ENCODE results near the gene TMEM187. TPM values are rescaled to one million over a fixed set of nuclear protein-coding genes. Genes with fewer than 3 reads are reported as not detected.
A peak's percentile ranks its signal among the peaks of the same experiment; 100 is the strongest.

Gene TMEM187
- polyA plus RNA-seq, 6 donors from 2014 or later = 5.0 to 13.6 (median 8.1) TPM

DNA sequence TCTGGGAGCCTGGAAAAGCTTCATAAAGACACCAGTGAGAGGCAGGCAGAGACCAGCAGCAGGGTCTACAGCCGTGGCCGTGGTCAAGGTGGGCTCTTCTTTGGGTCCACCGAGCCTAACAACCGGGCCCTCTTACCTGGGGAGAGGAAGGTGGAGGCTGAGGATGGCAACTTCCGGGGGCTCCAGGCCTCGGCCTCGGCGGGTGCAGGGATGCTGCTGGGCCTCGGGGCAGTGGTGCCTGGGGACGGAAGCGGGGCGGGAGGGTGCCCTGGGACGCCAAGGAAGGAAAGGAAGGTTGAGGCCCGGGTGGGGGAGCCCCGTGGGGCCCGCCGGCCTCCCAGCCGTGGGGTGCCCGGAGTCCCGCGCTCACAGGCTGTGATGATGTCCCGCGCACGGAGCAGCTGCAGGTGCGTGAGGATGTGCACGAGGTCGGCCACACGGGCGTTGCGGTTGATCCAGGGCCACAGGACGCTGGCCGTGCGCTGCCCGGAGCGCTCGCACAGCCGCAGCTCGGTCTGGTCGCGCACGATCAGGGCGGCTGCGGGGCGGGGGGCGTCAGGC is 46.6 kb downstream of the TMEM187 start:
- no peaks in the 10 kb centered on the region for H3K36me3 Mint-ChIP-seq

DNA sequence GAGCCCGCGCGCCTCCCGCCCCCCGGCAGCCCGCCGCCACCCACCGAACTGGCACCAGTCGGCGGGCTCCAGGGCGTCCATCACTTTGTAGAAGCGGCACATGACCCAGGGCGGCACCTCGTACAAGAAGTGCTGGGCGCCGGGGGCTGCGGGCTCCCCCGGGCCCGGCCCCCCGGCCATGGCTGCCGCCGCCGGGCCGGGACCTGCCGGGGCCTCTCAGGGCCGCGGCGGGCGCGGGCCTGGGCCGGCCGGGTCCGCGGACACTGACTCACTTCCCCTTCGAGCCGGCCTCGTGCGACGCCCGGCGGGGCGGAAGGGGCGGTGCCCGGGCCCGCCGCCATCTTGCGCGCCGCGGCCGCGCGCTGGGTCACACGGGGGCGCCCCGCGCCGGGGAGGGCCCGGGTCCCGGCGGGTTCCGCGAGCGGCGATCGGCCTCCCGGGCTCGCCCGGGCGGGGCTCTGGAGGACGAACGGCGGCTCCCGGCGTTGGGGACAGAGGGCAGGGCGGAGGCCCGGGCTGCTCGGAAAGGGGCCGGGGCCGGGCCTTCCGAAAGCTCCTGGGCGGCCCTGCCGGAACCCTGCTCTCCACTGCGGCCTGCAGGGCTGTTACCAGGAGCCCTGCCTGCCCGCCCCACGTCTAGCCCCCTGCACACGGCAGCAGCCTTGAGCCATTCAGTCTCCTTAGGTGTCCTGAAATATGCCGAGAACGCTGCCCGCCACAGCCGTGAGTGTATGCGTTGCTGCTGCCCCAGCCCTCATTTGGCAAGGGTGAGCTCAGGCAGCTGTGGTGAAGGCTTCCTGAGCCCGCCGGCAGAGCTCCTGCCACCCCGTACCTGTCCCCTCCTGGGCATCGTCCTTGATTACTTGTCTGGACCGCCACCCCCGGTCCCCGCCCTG is 47.3 kb downstream of the TMEM187 start, which contains the start of gene IRAK1:
IRAK1 (minus strand) TSS at position 270 of the 896 bp plus-strand sequence; CDS start at position 180, 90 bp downstream.
- peak; percentile 85 to 87 for ATAC-seq (ENCODE audit: low read depth in 2 of 2)
- peak; percentile 68 for DNase-seq
- no peaks in the 10 kb centered on the region for H3K27me3 Mint-ChIP-seq
- H3K4me3 Mint-ChIP-seq = peak within 1 kb of the TSS; percentile 85 to 93 (median 88)
- H3K27ac Mint-ChIP-seq = peak within 1 kb of the TSS; percentile 84 to 96 (median 90)
- H3K9me3 Mint-ChIP-seq = peaks cover 0 to 1% (median 0%) of the 10 kb centered on the region in 7 donors
- peaks cover 7 to 16% (median 8%) of the 10 kb centered on the region in 3 donors for H3K4me1 Mint-ChIP-seq
- no peaks in the 10 kb centered on the region for H3K36me3 Mint-ChIP-seq

More for the DNA sequence above, 46.6 kb downstream of the TMEM187 start:
- H3K27me3 Mint-ChIP-seq = no peaks in the 10 kb centered on the region
- H3K4me1 Mint-ChIP-seq = peaks cover 8 to 16% (median 10%) of the 10 kb centered on the region in 3 donors
- DNase-seq = peak; percentile 17
- peak overlapping the region; percentile 82 to 93 (median 87) for H3K4me3 Mint-ChIP-seq
- H3K27ac Mint-ChIP-seq = peak overlapping the region; percentile 55 to 94 (median 86)
- peak; percentile 4 to 12 for ATAC-seq (ENCODE audit: low read depth in 2 of 2)
- H3K9me3 Mint-ChIP-seq = peaks cover 0 to 1% (median 0%) of the 10 kb centered on the region in 7 donors

DNA sequence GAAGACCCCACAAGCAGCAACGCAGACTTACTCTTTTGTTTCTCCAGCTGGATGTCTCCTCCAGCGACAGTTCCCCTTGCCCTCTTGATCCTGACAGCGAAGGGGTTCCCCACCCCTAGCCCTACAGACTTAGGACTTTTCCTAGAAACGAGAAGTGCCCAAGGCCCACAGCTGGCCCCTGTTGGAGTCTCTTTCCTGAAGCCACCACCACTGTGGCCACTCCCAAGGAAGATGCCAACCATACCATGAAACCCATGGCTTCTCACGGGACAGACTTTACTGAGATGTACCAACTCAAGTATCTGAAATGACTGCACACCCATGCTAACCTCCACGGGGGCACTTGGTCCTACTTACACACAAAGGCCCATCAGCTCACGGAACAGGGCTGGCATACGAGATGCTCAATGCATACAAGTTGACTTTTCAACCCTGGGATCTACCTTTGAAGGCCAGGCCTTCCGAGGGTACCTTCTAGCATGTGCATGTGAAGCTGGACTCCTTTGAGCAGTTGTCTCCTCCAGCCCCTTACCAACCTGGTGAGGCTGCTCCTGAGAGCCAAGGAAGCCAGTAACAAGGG is 48.1 kb downstream of the TMEM187 start:
- Mint-ChIP-seq H3K9me3 (peaks cover 0 to 1% (median 0%) of the 10 kb centered on the region in 7 donors), H3K4me1 (peaks cover 7 to 15% (median 8%) of the 10 kb centered on the region in 3 donors), H3K27ac (peak overlapping the region; percentile 30 to 96 (median 89)), H3K27me3 (no peaks in the 10 kb centered on the region), H3K4me3 (peak overlapping the region; percentile 82 to 93 (median 87)), H3K36me3 (no peaks in the 10 kb centered on the region)
- ATAC-seq (ENCODE audit: low read depth in 2 of 2) (no peak), DNase-seq (no peak)

DNA sequence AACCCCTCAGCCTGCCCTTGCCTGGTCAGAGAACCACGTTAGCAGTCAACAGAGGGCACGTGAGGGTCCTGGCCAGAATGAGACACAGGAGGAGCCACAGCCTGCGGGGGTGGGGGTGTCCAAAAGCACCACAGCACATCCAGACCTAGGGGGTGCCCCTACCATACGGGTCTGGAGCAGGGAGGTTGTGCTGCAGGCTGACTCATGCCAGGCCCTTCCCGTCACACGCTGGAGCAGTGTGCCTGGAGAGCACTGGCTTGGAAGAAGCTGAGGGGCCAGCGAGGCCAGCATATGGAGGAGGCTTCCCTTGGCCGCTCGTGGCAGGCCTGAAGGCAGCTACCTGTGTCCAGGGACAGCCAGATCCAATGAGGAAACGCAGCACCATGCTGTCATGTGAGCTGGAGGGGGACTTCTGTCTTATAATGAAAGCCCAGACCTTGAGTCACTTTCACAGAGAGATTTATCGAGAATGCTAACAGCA is 48.6 kb downstream of the TMEM187 start:
- Mint-ChIP-seq H3K9me3 (peaks cover 0 to 1% (median 0%) of the 10 kb centered on the region in 7 donors), H3K4me1 (peaks cover 6 to 11% (median 8%) of the 10 kb centered on the region in 3 donors), H3K36me3 (no peaks in the 10 kb centered on the region), H3K27me3 (no peaks in the 10 kb centered on the region), H3K27ac (peak overlapping the region in 2 of 6 donors; percentile 24 to 44), H3K4me3 (peak overlapping the region in 2 of 8 donors; percentile 88 to 93)
- no peak for ATAC-seq (ENCODE audit: low read depth in 2 of 2)
- DNase-seq = no peak

DNA sequence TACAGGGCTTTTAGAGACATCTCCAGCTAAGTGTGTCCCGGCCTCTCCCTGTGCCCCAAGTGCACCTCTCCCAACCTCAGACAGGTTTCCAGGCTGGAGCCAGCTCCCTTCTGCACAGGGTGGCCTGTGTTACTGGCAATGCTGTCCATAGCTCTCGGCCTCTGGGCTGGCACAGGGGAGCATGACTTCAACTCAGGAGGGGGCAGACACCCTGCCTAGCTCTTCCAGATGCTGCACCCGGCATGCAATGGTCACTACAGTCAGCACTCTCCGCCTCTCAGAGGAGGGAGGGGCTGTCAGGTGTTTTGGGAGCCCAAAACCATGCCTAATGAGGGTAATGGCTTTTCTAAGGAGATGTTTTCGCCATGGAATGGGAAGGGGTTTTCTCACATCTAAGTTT is 49.6 kb downstream of the TMEM187 start:
- H3K27me3 Mint-ChIP-seq = no peaks in the 10 kb centered on the region
- H3K4me3 Mint-ChIP-seq = peak overlapping the region in 1 of 8 donors; percentile 21
- no peak for ATAC-seq (ENCODE audit: low read depth in 2 of 2)
- H3K4me1 Mint-ChIP-seq = peaks cover 6 to 11% (median 8%) of the 10 kb centered on the region in 3 donors
- H3K27ac Mint-ChIP-seq = no peak overlapping the region
- H3K36me3 Mint-ChIP-seq = no peaks in the 10 kb centered on the region
- no peak for DNase-seq
- peaks cover 0 to 1% (median 0%) of the 10 kb centered on the region in 7 donors for H3K9me3 Mint-ChIP-seq

DNA sequence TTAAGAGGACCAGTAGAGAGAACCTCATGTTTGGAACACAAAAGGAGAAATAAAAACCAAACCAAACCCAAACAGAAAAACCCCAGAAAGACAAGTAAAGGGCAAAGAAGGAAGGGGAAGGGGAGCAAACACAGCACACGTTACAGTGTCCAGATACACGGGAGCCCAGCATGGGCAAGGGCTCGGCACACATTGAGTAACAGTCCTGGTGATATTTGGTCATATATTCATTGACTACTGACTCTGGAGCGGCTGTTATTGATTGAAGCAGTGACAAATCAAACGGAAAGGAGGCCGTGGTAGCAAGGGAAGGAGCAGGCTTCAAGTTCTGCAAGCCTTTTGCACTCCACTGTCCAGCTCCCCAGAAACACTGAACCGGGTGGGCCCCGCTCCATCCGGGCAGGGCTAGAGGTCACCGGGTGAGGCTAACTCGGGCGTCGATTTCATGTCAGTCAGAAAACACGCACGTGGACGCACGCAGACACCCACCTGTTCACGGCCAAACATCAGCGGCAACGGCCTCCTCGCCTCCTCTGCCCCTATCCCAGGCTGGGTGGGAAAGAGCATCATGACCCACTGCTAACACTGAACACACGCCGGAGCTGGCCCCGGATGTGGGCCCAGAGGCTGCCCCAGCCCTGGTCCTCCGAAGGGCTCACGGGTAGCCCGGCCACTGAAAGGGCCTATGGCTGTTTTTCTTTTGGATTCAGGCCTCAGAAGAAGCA is 50.9 kb downstream of the TMEM187 start:
- Mint-ChIP-seq H3K9me3 (peaks cover 0 to 1% (median 0%) of the 10 kb centered on the region in 7 donors), H3K36me3 (no peaks in the 10 kb centered on the region), H3K27ac (peak overlapping the region in 3 of 6 donors; percentile 11 to 42 (median 22)), H3K4me1 (peaks cover 6 to 11% (median 8%) of the 10 kb centered on the region in 3 donors), H3K4me3 (no peak overlapping the region), H3K27me3 (no peaks in the 10 kb centered on the region)
- DNase-seq (no peak), ATAC-seq (ENCODE audit: low read depth in 2 of 2) (no peak)

DNA sequence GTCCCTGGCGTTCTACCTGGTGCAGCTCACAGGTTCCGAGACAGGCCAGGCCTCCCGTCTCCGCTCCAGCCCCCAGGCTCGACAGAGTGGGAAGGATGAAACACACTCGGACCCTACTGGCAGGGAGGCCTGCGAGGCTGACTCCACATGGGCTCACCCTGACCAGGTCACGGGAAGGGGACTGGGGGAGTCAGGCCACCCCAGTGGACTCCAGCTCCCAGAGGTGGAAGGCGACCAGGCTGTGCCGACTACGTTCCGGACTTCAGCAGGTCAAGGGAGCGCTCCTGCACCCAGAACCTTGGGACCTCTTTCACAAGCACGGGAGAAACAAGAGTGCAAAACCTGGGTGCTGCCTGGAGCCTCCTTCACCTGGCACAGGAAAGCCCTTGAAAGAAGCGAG is 51.7 kb downstream of the TMEM187 start:
- no peak for ATAC-seq (ENCODE audit: low read depth in 2 of 2)
- no peaks in the 10 kb centered on the region for H3K27me3 Mint-ChIP-seq
- H3K9me3 Mint-ChIP-seq = no peaks in the 10 kb centered on the region
- no peak for DNase-seq
- no peaks in the 10 kb centered on the region for H3K36me3 Mint-ChIP-seq
- H3K27ac Mint-ChIP-seq = no peak overlapping the region
- H3K4me3 Mint-ChIP-seq = no peak overlapping the region
- peaks cover 5 to 6% (median 5%) of the 10 kb centered on the region in 3 donors for H3K4me1 Mint-ChIP-seq

DNA sequence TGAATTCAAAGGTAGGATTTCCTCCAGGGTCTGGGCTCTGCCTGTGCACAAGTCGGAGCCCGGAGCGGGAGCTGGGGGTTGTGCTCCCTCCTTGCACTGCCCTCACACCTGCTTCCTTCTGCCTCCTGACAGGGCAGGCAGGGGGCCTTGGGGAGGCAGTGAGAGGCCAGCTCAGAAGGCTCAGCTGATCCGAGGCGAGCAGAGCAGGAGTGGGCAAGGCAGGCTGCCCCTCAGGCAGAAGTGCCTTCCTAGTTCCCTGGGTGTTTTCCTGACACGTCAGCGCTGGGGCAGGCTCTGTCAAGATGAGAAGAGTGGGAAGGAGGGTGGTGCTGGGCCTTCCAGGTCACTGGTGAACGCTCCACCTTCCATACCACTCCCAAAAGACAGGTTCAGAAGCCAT is 52.7 kb downstream of the TMEM187 start:
- Mint-ChIP-seq H3K27ac (peak overlapping the region in 1 of 6 donors; percentile 72), H3K4me3 (no peak overlapping the region), H3K27me3 (no peaks in the 10 kb centered on the region)

DNA sequence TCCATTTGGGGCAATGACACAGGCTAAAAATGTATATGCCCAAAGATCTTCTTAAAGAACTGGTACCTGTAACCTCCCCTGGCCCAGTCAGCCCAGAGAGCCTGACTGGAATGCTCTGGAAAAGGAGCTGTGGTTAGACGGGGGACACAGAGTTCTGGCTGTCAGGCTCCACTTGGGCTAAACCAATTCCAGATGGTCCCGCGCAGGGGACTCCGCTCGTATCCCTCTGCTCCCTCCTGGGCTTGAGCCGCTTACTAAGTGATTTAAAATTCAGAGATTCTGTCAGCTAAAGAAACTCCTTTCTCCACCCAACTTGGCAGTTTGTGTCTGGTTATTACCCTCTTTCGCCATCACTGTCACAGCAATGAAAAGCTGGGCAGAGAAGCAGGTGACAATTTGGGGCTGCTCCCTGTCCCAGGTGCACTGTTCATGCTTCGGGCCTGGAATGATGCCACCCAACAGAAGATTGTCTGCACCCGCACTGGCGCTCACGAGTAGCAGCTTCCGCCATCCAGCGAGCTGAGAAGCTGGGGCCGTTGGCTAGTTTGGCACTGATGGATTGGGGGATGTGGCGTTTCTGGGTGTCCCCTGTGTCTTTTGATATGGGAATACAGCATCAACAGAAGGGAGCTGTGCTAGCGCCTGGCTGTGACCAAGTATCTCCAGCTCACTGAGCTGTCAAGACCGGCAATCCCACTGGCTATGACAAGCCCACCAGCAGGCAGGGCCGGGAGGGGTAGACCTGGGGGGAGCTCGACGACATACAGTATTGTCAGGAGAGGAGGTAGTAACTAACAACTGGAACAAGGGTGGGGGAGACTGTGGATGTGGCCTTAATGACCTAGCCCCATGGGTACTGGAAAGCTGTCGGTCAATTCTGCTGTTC is 53.8 kb downstream of the TMEM187 start:
- no peaks in the 10 kb centered on the region for H3K4me1 Mint-ChIP-seq
- DNase-seq = no peak
- no peaks in the 10 kb centered on the region for H3K9me3 Mint-ChIP-seq
- H3K36me3 Mint-ChIP-seq = no peaks in the 10 kb centered on the region
- no peak overlapping the region for H3K4me3 Mint-ChIP-seq
- no peaks in the 10 kb centered on the region for H3K27me3 Mint-ChIP-seq
- H3K27ac Mint-ChIP-seq = no peak overlapping the region
- ATAC-seq (ENCODE audit: low read depth in 2 of 2) = no peak

More for the DNA sequence above, 52.7 kb downstream of the TMEM187 start:
- ATAC-seq (ENCODE audit: low read depth in 2 of 2) (no peak), DNase-seq (no peak)
- Mint-ChIP-seq H3K9me3 (no peaks in the 10 kb centered on the region), H3K36me3 (no peaks in the 10 kb centered on the region), H3K4me1 (peaks cover 4 to 6% (median 4%) of the 10 kb centered on the region in 3 donors)

DNA sequence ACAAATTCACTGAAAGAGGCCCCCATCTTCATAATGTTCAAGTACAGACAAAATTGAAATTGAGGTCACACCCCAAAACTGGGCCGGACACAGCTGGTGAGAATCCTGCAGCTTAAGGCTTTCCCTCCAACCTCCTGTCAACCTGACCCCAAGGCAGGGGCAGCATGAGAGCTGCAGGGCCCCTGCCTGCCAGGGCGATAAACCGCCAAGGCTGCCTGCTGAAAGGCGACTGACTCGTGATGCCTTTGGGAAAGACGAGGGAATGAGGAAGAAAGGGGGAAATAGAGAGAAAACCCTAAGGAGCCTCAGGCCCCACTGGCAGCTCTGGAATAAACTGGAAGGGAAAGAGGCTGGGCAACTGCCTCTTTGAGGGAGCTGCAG is 54.5 kb downstream of the TMEM187 start:
- Mint-ChIP-seq H3K27me3 (no peaks in the 10 kb centered on the region), H3K27ac (no peak overlapping the region), H3K9me3 (no peaks in the 10 kb centered on the region), H3K4me3 (no peak overlapping the region), H3K36me3 (no peaks in the 10 kb centered on the region), H3K4me1 (no peaks in the 10 kb centered on the region)
- DNase-seq (no peak), ATAC-seq (ENCODE audit: low read depth in 2 of 2) (no peak)

DNA sequence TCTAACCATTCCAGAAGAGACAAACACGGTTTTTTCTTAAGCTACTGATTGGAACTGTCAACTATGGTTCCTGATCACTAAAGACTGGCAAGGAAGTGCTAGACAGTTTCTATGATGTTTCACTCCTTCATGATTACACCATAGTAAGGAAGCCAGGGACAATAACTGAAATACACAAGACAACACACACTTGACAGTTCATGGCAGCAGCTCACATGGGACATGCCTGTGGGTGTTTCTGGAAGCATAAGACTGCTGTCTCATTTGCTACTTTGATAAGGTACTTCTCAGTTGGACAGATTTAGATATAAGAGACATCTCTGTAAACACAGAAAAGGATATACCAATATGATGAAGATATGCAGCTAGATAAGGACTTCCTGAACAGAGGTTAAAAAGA is 55.4 kb downstream of the TMEM187 start:
- H3K4me1 Mint-ChIP-seq = no peaks in the 10 kb centered on the region
- no peaks in the 10 kb centered on the region for H3K36me3 Mint-ChIP-seq
- ATAC-seq (ENCODE audit: low read depth in 2 of 2) (no peak), DNase-seq (no peak)
- peak overlapping the region in 1 of 6 donors; percentile 53 for H3K27ac Mint-ChIP-seq
- H3K27me3 Mint-ChIP-seq = no peaks in the 10 kb centered on the region
- H3K9me3 Mint-ChIP-seq = no peaks in the 10 kb centered on the region
- H3K4me3 Mint-ChIP-seq = no peak overlapping the region

DNA sequence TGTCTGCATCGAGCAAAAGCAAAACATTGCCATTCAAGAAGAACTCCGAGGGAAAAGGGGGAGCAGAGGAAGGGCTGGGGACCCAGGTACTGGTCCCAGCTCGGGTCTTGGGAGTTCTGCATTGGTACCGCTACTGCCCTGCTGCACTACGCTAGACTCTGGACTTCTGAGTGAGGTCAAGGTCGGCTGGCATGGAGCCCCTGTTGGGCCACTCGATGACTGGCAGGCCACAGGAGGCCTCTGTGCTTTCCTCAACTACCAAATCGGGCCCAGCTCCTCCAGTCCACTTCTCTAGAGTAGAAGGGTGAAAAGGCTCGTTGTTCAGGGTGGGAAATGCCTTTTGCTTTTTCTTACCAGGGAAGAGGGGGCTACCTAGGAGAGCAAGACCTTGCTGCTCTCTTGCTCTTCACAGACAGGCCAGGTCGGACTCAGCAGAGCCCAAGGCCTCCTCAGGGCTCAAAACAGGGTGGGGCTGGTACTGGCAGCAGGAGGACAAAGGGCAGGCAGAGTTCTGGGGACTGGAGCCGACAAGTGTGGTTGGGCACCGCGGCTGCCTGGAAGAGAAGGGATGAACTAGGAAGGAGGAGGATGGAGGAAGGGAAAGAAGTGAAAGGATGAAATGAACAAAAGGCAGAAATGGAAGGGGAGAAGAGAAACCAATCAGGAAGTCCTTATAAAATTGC is 56.1 kb downstream of the TMEM187 start:
- H3K4me1 Mint-ChIP-seq = peaks cover 0 to 2% (median 0%) of the 10 kb centered on the region in 3 donors
- no peaks in the 10 kb centered on the region for H3K36me3 Mint-ChIP-seq
- DNase-seq (no peak), ATAC-seq (ENCODE audit: low read depth in 2 of 2) (no peak)
- H3K4me3 Mint-ChIP-seq = no peak overlapping the region
- H3K9me3 Mint-ChIP-seq = no peaks in the 10 kb centered on the region
- H3K27me3 Mint-ChIP-seq = no peaks in the 10 kb centered on the region
- peak overlapping the region in 2 of 6 donors; percentile 13 to 53 for H3K27ac Mint-ChIP-seq
